Activated CD4-positive, alpha-beta T cell treated with anti-CD3 and anti-CD28 coated beads, Interleukin-2, amount 50 U/mL, for 4 hours (primary cell): Measurements from ENCODE around the gene NEIL3.
"Not testable (repeated sequence)": the region's sequence is repeated elsewhere in the genome, so short reads cannot be mapped to it uniquely, and the experiment has no call there.

Experiments used
- DNase-seq, 2 experiments: peaks; one replicate each; pipeline ENCODE4 v3.0.0-alpha.2; 2020

The NEIL3 gene

DNA sequence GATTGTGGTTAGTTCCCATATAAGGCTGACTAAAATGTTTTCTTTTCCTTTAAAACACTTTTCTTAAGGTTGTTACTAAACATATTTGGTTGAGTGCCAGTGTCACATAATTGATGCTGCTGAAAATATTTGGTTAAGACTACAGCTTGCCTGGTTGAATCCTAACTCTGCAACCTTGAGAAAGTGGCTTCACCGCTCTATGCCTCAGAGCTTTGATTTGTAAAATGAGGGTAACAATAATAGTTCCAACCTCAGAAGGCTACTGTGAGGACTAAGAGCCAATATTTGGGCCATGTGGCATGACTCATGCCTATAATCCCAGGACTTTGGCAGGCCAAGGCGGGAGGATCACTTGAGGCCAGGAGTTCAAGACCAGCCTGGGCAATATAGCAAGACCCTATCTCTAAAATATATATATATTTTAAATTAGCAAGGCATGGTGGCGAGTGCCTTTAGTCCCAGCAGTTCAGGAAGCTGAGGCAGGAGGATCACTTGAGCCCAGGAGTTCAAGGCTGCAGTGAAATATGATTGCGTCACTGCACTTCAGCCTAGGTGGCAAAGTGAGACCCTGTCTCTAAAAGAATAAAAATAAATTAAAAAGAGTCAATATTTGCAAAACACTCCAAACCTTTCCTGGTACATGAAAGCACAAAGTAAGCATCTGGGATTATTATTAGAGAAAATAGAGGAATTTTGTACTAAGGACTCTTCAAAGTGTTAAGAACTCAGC lies 7.1 kb upstream of the NEIL3 start:
- no peak for DNase-seq

DNA sequence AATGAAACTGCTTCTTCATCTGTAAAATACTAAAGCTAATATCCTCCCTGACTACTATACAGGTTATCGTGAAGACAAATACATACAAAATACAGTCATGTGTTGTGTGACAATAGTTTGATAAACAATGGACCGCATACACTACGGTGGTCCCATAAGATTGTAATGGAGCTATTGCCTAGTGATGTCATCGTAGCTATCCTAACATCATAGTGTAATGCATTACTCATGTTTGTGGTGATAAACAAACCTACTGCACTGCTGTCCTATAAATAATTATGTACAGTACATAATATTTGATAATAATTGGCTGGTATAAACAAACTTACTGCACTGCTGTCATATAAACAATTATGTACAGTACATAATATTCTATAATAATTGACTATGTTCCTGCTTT lies 5.6 kb upstream of the NEIL3 start:
- no peak for DNase-seq

DNA sequence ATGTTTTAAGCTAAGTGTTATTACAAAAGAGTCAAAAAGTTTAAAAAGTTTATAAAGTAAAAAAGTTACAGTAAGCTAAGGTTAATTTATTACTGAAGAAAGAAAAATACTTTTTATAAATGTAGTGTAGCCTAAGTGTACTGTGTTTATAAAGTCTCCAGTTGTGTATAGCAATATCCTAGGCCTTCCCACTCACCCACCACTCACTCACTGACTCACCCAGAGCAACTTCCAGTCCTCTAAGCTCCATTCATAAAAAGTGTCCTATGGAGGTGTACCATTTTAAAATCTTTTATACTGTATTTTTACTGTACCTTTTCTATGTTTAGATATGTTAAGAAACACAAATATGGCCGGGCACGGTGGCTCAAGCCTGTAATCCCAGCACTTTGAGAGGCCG lies 4.8 kb upstream of the NEIL3 start:
- not testable (repeated sequence) for DNase-seq

DNA sequence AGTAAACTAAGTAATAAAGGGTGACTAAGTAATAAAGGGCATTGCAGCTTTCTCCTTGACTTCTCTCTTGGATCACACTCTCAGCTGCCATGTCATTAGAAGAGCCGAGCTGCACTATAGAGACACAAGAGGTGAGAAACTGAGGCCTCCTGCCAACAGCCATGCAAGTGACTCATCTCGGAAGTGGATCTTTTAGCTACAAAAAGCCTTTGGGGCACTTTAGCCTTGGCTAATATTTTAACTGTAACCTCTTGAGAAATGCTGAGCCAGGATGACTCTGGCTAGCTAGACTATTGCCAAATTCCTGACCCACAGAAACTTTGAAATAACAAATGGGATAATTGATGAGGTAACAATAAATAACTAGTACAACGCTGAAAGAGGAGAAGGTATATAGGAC lies 1.5 kb upstream of the NEIL3 start:
- DNase-seq, result no peak

DNA sequence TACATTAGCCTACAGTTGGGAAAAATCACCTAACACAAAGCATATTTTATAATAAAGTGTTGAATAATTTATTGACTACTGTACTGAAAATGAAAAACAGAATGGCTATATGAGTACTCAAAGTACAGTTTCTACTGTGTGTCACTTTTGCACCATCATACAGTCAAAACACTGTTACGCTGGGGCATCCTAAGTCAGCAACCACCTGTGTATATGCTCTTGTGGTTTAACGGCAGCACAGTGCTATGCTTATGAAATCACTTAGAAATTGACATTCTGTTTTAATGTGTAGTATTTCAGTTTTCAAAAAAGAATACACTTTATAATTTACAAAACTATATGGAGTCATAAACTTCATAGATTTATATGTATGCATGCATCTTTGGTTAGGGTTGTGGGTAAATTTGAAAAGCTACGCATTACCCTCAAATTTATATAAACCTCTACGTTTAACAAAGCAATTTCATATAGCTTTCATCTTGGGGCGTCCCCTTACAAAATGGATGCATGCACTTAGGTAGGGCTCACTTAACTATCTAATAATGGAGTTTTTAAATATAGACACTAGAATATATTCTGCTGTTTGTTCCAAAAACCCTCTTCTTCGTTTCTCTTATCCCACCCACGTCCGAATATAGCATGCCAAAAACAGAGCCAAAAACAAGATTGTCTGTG lies 690 bp upstream of the NEIL3 start:
- no peak for DNase-seq

DNA sequence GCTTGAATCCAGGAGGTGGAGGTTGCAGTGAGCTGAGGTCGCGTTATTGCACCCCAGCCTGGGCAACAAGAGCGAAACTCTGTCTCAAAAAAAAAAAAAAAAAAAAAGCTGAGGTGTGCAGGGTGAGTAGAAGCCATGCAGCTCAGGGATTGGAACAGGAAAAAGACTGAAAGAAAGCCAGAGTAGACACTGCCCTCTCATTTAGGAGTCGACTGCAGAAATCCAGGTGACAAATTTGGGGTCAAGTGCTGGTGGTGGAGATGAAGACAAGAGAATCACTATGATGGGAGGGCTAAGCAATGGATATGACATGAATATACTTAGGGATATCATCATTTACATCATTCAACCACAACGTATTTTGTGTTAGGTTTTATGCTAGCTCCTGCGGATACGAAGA lies 1.9 kb downstream of the NEIL3 start:
- DNase-seq, result no peak

DNA sequence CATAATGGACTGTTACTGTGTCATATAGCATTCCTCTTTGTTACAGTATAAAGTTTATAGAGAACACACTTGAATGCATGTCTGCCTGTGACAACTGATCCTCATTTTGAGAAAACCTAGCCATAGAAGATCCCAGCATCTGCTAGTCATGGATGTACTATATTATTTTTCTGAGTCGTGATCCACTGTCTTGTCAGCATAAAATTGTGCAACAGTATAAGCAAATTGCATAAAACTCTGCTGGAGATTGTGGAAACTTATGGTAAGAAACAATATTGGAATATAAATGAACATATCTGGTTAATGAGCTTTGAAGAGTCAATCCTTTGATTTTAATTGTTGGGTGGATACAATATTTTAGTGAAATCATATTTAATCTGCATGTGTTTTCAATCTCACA lies 3.6 kb downstream of the NEIL3 start:
- no peak for DNase-seq

DNA sequence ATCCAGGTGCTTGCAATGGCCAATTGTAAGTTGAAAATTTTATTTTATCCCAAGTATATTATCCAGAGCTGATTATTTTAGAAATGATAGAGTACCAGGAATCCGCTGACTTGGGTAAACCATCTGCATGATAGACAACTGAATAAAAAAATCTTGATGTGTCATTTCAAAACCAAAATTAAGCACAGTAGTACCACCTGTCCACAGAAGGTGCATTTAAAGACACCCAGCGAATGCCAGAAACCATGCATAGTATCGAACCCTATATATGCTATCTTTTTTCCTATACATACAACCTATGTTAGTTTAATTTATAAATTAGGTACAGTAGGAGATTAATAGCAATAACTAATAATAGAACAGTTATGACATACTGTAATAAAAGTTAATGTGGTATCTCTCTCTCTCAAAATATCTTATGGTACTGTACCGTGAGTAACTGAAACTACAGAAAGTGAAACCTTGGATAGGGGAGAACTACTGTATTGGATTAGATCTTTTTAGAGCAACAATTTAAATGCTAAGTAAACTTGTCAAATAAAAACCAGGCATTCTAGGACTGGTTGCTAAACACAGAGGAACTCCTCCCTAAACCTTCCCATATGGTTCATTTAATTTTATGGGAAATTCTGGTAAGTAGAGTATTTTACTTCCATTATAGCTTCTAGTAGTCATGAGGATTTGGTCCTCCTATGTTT lies 6.2 kb downstream of the NEIL3 start:
- no peak for DNase-seq

DNA sequence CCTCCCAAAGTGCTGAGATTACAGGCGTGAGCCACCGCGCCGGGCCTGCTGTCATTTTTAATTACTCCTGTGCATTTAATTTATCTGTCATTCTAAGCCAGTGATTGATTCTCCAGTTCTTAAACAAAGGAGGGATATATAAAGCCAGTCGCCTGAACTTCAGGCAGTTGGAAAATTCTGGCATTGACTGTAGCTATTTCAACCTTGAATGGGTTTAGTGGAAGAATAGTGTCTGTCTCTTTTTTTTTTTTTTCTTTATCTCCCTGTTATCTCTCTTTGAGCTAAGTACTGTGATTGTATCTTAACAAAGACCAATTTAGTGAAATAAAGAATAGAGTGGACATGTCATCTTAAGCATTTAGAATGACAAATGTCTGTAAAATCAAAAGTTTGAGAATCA lies 11.0 kb downstream of the NEIL3 start:
- DNase-seq, result no peak

DNA sequence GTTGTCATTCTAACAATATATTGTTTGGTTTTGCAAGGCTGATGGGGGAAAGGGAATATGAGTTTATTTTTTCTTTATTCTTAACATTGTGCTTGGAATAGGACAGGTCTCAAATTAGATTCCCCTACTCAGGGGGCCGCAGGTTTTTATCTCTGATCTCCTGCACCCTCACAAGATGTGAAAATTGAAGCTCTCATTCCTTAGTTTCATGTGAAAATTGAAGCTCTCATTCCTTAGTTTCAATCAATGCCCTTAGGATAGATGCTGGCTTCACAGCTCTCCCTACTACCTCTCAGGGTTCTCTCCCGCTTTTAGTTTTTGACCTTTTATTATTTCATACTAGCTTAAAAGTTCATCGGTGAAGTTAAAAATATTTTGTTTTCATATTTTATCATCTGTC lies 12.0 kb downstream of the NEIL3 start:
- DNase-seq, result no peak

DNA sequence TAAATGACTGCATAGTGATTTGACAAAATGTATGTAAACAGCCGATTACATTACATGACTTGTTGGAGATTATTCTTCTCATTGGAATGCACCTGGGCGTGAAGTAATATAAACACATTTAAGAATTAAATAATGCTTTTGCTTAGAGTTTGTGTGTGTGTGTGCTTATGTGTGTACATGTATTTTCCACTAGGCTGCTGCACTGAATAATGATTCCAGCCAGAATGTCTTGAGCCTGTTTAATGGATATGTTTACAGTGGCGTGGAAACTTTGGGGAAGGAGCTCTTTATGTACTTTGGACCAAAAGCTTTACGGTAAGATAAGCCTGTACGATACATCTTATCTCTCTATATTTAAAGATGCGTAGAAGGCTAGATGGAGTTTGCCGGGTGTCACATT lies 12.6 kb downstream of the NEIL3 start:
- no peak for DNase-seq

DNA sequence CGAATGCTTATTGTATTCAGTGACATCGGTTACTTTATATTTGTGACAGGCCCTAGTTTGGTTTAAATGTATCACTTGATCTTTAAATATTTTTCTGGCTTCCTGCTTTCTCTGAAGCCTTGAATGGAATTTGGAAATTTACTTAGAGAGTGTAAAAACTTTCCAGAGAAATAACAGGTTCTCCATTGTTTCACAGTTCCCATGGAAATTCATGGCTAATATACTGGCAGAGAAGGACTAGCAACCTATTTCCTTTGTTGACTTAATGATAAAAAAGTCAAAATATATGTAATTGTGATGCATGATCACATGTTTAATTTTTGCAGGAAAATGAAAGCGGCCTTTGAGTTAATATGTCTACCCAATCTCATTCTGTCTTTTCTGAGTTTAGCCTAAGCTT lies 13.2 kb downstream of the NEIL3 start:
- no peak for DNase-seq

DNA sequence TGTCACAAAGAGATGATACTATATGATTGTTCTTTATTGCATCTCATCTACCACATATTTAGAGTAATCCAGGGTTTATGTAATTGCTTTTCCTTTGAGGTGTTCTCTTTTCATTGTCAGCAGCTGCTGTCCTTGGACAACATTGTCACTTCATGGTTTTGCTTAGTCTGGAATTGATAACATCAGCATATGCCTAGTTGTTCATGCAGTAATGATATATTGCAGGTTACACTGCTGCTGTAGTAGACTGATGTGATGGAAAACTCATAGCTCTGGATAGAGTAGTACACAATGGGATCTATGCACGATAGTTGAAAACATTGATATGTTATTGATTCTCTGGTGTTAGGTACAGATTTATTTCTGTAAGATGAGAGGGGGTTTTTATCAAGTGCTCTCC lies 13.7 kb downstream of the NEIL3 start:
- DNase-seq, result no peak

DNA sequence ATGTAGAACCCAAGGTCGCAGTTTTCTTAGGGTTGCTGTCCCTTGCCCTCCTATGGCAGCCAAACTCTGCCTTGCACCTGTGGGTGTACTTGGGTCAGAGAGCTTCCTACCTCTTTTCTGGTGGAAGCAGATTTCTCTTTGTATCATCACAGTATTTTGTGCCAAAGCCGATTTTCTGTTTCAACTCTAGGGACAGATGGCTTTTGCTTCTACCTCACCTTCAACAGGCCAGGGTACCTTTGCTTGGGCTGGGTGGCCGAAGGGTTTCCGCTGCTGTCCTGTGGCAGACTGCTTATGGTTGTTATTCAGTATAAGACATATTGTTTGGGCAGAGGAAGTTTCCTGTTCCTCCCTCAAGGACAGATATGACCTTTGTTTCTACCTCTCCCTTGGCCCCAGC lies 22.4 kb downstream of the NEIL3 start:
- no peak for DNase-seq

DNA sequence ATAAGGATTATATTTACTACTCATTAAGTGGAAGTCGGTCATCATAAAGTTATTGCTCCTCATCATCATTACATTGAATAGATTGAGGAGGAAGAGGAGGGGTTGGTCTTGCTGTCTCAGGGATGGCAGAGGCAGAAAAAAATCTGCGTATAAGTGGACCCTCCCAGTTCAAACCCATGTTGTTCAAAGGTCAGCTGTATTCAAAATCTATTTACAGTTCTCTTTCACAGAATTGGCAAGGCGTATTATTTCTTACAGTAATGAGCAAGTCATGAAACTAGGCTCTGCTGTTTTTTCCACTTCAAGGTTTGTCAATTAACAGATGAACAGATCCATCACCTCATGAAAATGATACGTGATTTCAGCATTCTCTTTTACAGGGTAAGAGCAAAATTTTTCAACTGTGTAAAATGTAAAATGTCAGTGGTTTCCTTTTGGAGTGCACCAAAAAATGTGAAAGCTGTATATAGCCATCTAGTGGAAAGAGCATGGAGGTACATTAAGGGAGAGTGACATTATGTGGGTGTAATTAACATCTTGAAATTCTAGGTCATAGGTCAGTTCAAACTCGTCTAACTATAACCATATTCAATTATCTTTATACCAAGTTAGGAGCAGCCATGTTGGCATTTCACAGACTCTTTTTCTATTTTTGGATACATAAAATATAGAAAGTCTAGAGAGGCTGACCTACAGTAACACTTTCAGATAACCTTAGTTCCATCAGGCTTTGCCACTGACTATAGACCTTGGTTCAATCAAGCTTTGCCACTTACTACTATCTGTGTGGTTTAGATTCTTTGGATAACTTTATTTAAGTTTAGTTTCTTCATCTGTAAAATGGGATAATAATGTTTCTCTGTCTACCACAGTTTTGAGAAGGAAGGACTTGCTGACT lies 30.1 kb downstream of the NEIL3 start:
- no peak for DNase-seq

DNA sequence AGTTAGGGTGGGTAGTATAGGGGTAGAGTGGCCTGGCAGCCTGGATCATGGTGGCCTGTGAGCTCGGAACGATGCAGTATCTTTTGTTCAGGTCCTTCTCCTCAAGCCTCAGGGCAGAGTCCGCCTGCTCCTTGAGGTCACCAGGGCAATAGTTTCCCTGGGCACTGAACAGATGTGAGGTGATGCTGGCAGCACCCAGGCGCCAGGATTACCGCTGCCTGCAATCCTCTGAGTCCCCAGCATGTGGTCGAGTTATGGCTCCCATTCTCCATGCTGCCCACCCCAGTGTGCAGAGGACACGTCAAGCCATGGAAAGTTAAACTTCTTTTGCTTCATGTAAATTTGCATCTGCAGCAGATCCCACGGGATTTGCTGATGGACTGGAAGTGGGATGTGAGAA lies 38.7 kb downstream of the NEIL3 start:
- DNase-seq, result no peak

DNA sequence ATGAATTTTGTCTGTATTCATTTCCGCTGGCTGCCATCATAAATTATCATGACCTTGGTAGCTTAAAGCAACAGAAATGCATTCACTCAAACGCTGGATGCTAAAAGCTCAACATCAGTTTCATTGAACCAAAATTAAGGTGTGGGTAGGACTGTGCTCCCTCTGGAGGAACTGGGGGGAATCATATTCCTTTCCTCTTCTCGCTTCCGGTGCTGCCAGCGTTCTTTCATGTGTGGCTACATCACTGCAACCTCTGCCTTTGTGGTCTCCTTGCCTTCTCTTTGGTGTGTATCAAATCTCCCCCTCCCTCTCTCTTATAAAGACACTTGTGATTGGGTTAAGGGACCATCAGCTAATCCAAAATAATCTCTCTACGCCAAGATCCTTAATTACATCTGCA lies 39.5 kb downstream of the NEIL3 start:
- DNase-seq, result no peak

DNA sequence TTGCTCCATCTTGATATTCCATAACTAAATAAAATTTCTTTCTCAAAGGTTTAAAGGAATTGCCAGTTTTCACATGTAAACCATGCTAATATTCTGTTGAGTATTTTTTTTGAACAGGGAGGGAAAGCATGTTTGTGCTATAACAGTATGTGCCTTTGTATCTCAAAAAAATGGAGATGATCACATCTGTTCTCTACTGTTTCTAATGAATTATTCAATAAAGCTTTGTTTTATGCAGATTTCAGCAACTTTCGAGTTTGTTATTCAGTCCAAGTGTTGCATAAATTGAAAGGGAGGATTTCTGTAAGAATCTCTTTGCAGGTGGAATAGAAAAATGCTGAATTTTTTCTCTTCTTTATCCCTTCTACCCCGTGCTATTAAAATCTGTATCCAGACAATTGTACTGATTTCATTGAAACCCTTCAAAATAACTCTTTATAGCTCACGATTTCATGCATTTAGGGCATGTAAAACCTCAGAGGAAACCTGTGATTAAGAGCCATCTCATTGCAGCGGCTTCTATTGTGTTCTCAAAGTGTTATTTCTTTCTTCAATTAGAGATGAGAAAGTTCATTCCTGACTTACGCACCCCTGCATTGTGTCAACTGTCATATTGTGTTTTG lies 42.1 kb downstream of the NEIL3 start:
- DNase-seq, result no peak

DNA sequence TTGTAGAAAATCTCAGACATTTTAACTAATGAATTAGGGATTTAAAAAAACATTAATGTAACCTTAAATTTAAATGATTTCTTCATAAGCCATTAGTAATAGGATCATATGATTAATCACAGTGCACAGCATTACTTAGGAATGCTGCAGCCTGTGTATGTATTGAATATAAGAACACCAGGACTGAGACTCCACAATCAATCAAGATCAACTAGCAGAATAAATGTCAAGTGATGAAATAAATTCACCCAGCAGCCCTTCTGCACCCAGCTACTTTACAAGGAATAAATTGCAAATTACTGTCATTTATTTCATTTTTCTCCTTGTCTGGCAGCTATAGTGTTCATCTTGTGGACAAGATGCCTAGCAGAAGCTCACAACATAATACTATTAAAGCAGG lies 46.5 kb downstream of the NEIL3 start:
- no peak for DNase-seq

DNA sequence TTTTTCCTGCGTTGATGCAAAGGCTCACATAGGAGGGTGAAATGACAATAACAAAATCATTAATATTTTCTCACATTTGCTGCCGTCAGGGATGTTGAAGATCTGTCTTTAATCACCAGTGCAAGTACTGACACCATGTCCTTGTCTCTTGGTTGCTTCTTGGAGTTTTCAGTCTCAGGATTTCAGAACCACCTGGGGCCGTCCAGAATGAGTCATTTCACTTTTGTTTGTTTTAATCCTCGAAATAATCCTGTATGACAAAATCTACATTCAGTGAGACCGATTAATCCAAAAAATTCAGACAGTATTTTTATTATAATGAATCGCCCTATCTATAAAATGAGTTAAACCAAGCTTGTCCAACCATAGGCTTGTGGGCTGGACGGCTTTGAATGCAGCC lies 47.2 kb downstream of the NEIL3 start:
- no peak for DNase-seq

DNA sequence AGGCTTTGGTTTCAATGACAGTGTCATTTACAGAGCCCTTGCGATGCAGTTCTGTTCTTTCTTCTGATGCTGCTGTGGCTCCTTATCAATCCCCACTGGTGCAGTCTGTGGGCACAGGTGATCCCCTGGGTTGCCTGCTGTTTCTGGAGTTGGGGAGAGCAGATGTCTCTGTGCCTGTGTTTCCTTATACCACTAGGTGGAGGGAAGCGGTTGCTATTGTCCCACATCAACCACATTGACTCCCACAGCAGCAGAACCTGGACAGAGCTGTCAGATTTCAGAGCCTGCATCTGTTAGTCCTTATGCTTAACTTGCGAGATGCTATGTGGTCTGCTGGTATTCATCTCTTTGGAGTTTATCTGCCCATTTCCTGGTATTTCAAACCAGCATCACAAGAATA lies 57.7 kb downstream of the NEIL3 start:
- DNase-seq, result no peak

DNA sequence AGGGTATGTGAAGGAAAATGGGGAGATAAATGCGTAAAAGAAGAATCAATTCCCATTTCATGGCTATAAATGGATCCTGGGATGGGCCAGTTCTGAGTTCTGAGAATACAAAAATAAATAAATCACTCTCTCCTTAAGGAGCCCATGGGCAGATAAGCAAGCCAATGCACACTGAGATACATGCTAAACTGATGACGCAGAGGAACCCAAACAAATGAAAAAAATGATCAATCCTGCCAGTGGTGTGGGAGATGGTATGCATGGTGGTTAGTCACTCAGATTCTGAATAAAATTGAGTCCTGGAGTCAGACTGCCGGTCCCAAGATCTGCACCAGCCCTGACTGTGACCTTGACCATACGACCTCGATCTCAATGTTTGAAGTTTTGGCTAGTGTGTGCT lies 59.7 kb downstream of the NEIL3 start:
- DNase-seq, result no peak

DNA sequence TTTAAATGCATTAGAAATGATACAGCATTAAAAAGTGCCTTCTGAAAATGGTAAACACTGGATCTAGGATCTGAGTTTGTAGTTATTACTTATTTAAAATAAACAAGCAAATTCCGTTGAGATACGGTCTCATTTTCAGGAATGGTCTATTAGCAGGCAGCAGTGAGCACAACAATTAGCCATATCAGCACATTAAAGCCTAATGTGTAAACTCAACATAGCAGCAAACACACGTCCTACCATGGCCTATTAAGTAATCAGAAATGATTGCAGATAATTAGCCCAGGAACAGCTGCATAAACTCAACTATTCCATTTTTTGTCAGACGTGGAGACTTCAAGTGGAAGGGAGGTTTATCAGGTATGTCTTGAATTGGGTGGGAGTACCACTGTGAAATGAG lies 61.8 kb downstream of the NEIL3 start:
- no peak for DNase-seq
